SU-DHL-6 (cell line): ENCODE measurements around the gene PPFIBP2.

Experiments
- CTCF ChIP-seq: fragments of 200-600 bp; sonication (generic); IDR thresholded peaks from one replicate; pipeline ENCODE4 v1.5.1; 2017; ENCODE audit warnings: antibody characterized with exemption, mild to moderate bottlenecking, low read length, moderate library complexity; ENCODE audit not compliant: insufficient read depth, poor library complexity, severe bottlenecking
- EZH2phosphoT487 ChIP-seq: fragments of 200-600 bp; sonication (generic), shearing (Covaris generic); conservative IDR thresholded peaks from 2 replicates; pipeline ENCODE4 v1.6.1; 2018; ENCODE audit warnings: mild to moderate bottlenecking, antibody characterized with exemption, low read length, moderate library complexity, mixed read lengths

GRCh38 chr11:7520011-7520942, 6.5 kb downstream of the PPFIBP2 start:
- no peak for TF ChIP-seq CTCF
- TF ChIP-seq EZH2phosphoT487 = no peak
